ENCODE measurements around the gene C22orf31.

Gene C22orf31

GRCh38 chr22:29039148-29039547 is 22.5 kb downstream of the C22orf31 start:
- no peak for DNase-seq
- Histone ChIP-seq H3K4me3 (ENCODE audit: low read depth, low read length) (no peak overlapping the region), H3K9me3 (no peaks in the 10 kb centered on the region), H3K27me3 (no peaks in the 10 kb centered on the region), H3K4me1 (no peaks in the 10 kb centered on the region), H3K36me3 (peaks cover 5% of the 10 kb centered on the region; the same call in 1 of the 2 replicates)
- TF ChIP-seq CTCF (IDR thresholded peaks at IDR 0.05; ENCODE audit: low read depth, low read length), result no peak

- H3K4me1 ChIP-seq, result peaks cover 2% of the 10 kb centered on the region
- no peaks in the 10 kb centered on the region; the same call in 1 of the 2 replicates for H3K36me3 ChIP-seq
- TF ChIP-seq CTCF (IDR thresholded peaks at IDR 0.05; ENCODE audit: low read depth, low read length), result no peak
- no peaks in the 10 kb centered on the region for H3K9me3 ChIP-seq
- H3K27me3 ChIP-seq, result no peaks in the 10 kb centered on the region
- no peak overlapping the region for H3K4me3 ChIP-seq (ENCODE audit: low read depth, low read length)
- no peak for DNase-seq
These were observed 24.2 kb downstream of the C22orf31 start for GRCh38 chr22:29037340-29037932.

- no peak for TF ChIP-seq CTCF (IDR thresholded peaks at IDR 0.05; ENCODE audit: low read depth, low read length)
- no peak for DNase-seq
- Histone ChIP-seq H3K27me3 (no peaks in the 10 kb centered on the region), H3K4me1 (peaks cover 25% of the 10 kb centered on the region), H3K36me3 (no peaks in the 10 kb centered on the region), H3K4me3 (ENCODE audit: low read depth, low read length) (no peak overlapping the region), H3K9me3 (no peaks in the 10 kb centered on the region)
These were observed 29.0 kb downstream of the C22orf31 start for GRCh38 chr22:29032584-29032983.

GRCh38 chr22:29032014-29032475 is 29.6 kb downstream of the C22orf31 start:
- Histone ChIP-seq H3K36me3 (no peaks in the 10 kb centered on the region), H3K27me3 (no peaks in the 10 kb centered on the region), H3K9me3 (no peaks in the 10 kb centered on the region), H3K4me3 (ENCODE audit: low read depth, low read length) (peak overlapping the region; percentile 54; the same call in 1 of the 2 replicates), H3K4me1 (peaks cover 25% of the 10 kb centered on the region)
- 0 out of 2 replicates have a peak, but pooled peaks have one; percentile 28 for TF ChIP-seq CTCF (IDR thresholded peaks at IDR 0.05; ENCODE audit: low read depth, low read length)
- no peak for DNase-seq

GRCh38 chr22:29031227-29032011 is 30.2 kb downstream of the C22orf31 start:
- Histone ChIP-seq H3K4me3 (ENCODE audit: low read depth, low read length) (peak overlapping the region; percentile 54), H3K36me3 (no peaks in the 10 kb centered on the region; the same call in 1 of the 2 replicates), H3K9me3 (no peaks in the 10 kb centered on the region), H3K27me3 (no peaks in the 10 kb centered on the region), H3K4me1 (peaks cover 25% of the 10 kb centered on the region)
- DNase-seq, result peak; percentile 69
- TF ChIP-seq CTCF (IDR thresholded peaks at IDR 0.05; ENCODE audit: low read depth, low read length), result peak; percentile 30; the same call in 1 of the 2 replicates
